Measurements from ENCODE around the gene UBLCP1.
"Not testable (repeated sequence)": the region's sequence is repeated elsewhere in the genome, so short reads cannot be mapped to it uniquely, and the experiment has no call there.

The UBLCP1 gene

GRCh38 chr5:159252195-159252594, 10.9 kb upstream of the UBLCP1 start:
- no peak for DNase-seq (ENCODE audit: low read depth)

- no peak for DNase-seq (ENCODE audit: low read depth)
Observed at GRCh38 chr5:159257007-159257406, 6.1 kb upstream of the UBLCP1 start.

GRCh38 chr5:159257629-159258283, 5.3 kb upstream of the UBLCP1 start:
- no peak for DNase-seq (ENCODE audit: low read depth)

DNA sequence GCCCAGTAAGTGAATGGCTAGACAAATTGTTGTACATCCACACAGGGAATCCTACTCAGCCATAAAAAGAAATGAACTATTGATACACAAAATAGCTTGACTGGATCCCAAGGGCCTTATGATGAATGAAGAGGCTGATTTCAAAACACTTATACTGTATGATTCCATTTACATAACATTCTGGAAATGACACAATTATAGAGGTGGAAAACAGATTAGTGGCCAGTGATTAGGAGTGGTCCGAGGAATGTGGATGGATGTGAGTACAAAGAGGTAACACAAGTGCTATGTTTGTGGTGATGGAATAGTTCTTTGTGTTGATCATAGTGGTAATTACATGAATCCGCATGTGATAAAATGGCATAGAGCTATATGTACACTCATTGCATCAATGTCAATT, 4.7 kb upstream of the UBLCP1 start:
- DNase-seq (ENCODE audit: low read depth) = no peak

GRCh38 chr5:159260212-159260611, 2.9 kb upstream of the UBLCP1 start:
- DNase-seq (ENCODE audit: low read depth) = not testable (repeated sequence)

GRCh38 chr5:159262472-159262858, 625 bp upstream of the UBLCP1 start:
- no peak for DNase-seq (ENCODE audit: low read depth)

- no peak for DNase-seq (ENCODE audit: low read depth)
Observed at GRCh38 chr5:159263569-159263905, 447 bp downstream of the UBLCP1 start.

GRCh38 chr5:159266764-159267163, 3.7 kb downstream of the UBLCP1 start:
- DNase-seq (ENCODE audit: low read depth) = not testable (repeated sequence)

GRCh38 chr5:159269723-159270122, 6.6 kb downstream of the UBLCP1 start:
- no peak for DNase-seq (ENCODE audit: low read depth)

DNA sequence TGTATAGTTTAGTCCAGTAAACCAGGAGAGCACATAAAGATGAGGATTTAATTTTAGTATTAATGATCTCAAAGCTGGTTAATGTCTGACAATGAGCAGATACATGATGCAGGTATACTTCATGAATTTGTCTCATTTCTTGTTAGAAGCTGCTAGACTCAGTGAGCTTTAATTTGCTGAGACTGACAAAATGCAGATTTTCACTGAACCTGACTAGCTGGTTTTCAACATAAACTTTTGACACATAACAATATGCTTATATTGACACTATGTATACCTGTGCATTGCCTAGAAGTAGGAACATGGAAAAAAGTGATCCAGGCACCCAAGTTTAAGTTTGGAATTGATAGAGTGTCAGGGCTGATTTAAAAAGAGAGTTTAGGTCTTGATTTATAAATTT, 10.8 kb downstream of the UBLCP1 start:
- DNase-seq (ENCODE audit: low read depth) = no peak

DNA sequence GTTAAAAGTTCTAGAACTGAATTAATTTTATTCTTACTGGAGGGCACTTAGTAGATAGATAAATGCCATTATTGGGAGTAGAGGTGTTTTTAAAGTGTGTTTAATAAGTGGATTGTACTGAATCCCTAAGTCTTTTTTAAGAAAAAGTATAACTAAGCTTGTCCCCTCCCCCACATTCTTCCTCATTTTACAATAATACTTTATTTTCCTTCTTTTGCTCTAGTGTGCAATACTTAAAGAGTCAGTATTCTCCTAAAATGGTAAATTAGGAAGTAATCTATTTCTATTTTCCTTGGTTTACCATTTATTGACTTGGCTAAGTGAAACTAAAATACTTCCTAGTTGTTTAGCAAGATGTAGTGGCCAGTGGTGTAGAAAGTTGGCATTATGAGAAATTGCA, 11.6 kb downstream of the UBLCP1 start:
- no peak for DNase-seq (ENCODE audit: low read depth)

- DNase-seq (ENCODE audit: low read depth) = no peak
Observed at GRCh38 chr5:159286420-159287035, 23.4 kb downstream of the UBLCP1 start.

- no peak for DNase-seq (ENCODE audit: low read depth)
Observed at GRCh38 chr5:159290741-159291140, 27.7 kb downstream of the UBLCP1 start.

DNA sequence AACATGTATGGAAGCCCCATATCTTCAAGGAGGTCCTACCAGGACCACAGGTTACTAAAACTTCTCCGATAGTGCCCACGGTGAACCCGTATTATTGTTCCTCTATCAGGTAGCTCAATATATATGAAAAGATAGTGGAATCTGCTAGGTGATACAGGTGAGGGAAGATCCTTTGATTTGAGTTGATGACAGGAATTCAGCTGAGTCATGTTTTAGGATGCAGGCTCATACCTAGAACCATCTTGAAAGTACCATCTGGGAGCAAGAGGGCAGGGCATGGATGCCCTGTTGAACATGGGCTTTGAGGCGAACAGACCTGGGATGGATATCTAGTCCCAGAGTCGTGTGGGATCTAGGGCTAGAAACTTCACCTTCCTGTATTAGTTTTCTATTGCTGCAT, 31.8 kb downstream of the UBLCP1 start:
- no peak for DNase-seq (ENCODE audit: low read depth)

DNA sequence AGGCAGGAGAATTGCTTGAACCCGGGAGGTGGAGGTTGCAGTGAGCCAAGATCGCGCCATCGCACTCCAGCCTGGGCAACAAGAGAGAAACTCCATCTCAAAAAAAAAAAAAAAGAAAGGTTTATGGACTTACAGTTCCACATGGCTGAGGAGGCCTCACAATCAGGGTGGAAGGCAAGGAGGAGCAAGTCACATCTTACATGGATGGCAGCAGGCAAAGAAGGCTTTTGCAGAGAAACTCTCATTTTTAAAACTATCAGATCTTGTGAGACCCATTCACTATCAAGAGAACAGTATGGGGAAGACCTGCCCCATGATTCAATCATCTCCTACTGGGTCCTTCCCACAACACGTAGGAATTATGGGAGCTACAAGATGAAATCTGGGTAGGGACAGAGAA, 34.2 kb downstream of the UBLCP1 start:
- not testable (repeated sequence) for DNase-seq (ENCODE audit: low read depth)

DNA sequence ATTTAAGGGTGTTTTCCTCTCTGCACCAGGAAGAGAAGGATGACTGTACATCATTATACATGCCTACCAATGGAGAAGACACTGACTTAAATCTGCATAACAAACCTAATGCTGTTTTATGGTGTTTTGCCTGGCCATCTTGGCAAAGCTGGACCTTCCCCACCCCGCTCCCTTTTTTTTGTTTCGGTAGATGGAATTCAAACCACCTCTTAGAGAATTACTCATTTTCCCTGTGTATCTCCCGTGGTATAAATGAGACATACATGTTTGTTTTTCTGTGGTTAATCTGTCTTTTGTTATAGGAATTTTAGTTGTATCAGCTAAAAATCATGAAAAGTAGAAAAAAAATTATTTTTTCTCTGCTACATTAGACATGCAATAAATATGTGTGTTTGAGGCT, 38.4 kb downstream of the UBLCP1 start:
- DNase-seq (ENCODE audit: low read depth) = no peak

- not testable (repeated sequence) for DNase-seq (ENCODE audit: low read depth)
Observed at GRCh38 chr5:159301929-159302860, 39.1 kb downstream of the UBLCP1 start.

- DNase-seq (ENCODE audit: low read depth) = no peak
Observed at GRCh38 chr5:159303286-159303685, 40.2 kb downstream of the UBLCP1 start.

DNA sequence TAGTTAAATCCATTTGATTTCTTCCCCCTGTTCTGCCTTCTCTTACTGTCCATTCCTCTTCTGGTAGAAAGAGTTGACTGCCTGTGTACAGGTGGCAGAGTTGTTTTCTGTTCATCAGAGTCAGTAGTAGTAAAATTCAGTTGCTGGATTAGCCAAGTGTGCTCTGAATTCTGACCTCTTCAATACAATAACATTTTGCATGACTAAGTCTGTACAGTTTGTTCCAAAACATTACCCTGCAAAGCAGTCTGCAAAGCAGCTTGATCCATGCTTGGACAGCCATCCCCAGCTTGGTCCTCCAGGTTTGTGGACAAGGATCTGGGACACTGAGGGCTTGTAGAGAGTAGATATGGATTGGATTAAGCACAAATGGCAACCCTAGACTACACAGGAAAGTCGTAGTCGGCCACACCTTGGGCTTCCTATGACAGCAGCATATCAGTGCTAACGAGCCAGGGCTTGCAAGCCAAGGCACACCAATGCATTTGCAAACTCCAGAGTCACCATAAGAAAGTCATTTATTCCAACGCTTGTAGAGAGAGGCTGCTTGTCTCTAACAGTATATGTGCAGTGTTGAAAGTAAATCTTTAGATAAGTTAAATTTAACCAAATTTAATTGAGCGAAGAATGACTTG, 42.0 kb downstream of the UBLCP1 start:
- DNase-seq (ENCODE audit: low read depth) = no peak

DNA sequence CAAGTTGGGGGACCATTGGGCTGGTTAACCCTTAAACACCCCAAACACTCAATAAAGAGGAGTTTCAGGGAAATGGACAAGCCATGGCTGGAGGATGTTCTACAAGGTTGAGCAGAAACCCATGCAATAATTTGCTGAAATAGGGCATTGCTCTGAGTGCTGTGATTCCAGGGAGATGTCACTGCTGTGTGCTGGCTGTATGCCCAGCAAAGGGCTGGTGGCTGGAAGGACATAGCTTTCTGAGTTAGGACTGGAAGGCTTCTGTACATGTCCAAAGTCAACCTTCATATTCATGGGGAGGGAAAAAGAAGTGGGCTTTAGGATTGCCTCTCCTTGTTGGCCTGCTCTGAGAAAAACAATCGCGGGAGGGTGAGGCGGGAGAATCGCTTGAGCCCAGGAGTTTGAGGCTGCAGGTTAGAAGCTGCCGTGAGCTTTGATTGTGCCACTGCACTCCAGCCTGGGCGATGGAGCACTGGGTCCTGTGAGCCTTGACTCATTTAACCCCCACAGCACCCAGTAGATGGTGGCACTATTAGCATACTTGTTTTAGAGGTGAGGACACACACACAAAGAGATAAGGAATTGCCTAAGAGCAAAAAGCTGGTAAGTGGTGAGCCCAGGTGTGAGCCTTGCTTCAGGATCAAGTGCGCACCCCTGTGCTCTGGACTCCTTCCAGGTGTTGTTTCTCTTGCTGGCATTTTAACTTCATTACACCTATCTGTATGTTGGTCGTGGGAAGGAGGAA, 46.8 kb downstream of the UBLCP1 start:
- no peak for DNase-seq (ENCODE audit: low read depth)

DNA sequence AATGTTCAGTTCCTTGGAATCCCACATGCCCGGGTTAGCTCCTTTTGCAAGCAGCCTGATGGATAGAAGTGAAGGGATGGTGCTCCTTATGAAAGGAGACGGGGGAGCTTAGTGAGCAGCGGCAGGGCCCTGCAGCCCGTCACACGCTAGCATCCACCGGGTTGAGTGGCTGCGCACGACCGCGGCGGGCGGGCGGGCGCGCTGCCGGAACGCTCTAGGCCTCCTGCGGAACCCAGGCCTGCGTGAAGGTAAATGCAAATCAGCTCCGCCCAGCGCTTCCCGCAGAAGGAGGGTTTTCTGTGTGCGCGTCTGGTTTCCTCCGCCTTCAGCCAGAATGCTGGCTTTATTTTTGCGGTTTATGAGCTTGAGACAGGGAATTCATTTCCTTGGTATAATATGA, 47.4 kb downstream of the UBLCP1 start:
- no peak for DNase-seq (ENCODE audit: low read depth)

DNA sequence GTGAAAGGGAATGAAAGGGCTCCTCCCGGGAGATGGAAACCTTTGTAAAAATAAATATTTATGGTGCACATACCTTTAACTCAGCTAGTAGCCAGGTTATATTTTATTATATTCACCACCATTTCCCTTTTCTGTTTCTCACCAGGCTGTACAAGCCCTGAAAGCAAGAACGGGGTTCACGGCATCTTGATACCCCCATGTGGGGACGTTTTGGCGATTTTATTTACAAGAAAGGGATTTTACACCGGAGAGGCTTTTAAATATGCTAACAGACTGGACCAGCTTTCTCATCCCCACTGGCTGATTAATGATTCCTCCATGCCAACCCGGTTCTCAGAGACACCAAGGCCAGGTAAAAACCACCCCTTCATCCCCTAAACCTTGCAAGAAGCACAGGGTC, 48.0 kb downstream of the UBLCP1 start:
- no peak for DNase-seq (ENCODE audit: low read depth)
